Ishikawa (cell line): ENCODE results near the gene PTPRD.
A peak's percentile ranks its signal among the peaks of the same experiment; 100 is the strongest.

Experiments used
- CEBPB ChIP-seq: IDR thresholded peaks from 2 replicates; pipeline ENCODE4 v1.6.1; 2012
- CREB1 ChIP-seq: IDR thresholded peaks from 2 replicates; pipeline ENCODE4 v1.6.1; 2012; ENCODE audit warnings: low read depth
- EGR1 ChIP-seq: IDR thresholded peaks from 2 replicates; pipeline ENCODE4 v1.6.1; 2012
- EP300 ChIP-seq: IDR thresholded peaks from 2 replicates; pipeline ENCODE4 v1.6.1; 2012; ENCODE audit warnings: borderline replicate concordance
- FOXM1 ChIP-seq: IDR thresholded peaks from 2 replicates; pipeline ENCODE4 v1.6.1; 2012; ENCODE audit warnings: low read depth, borderline replicate concordance
- MAX ChIP-seq: IDR thresholded peaks from 2 replicates; pipeline ENCODE4 v1.6.1; 2012
- NFIC ChIP-seq: IDR thresholded peaks from 2 replicates; pipeline ENCODE4 v1.6.1; 2012
- RAD21 ChIP-seq: IDR thresholded peaks from 2 replicates; pipeline ENCODE4 v1.6.1; 2012; ENCODE audit warnings: low read depth
- REST ChIP-seq: IDR thresholded peaks from 2 replicates; pipeline ENCODE4 v1.6.1; 2012; ENCODE audit warnings: low read depth, mild to moderate bottlenecking
- TAF1 ChIP-seq: IDR thresholded peaks from 2 replicates; pipeline ENCODE4 v1.6.1; 2012; ENCODE audit warnings: low read depth, mild to moderate bottlenecking
- TCF12 ChIP-seq: IDR thresholded peaks from 2 replicates; pipeline ENCODE4 v1.6.1; 2012; ENCODE audit warnings: low read depth
- TEAD4 ChIP-seq: IDR thresholded peaks from 2 replicates; pipeline ENCODE4 v1.6.1; 2012
- USF1 ChIP-seq: IDR thresholded peaks from 2 replicates; pipeline ENCODE4 v1.6.1; 2012
- YY1 ChIP-seq: IDR thresholded peaks from 2 replicates; pipeline ENCODE4 v1.6.1; 2012; ENCODE audit warnings: low read depth
- ZBTB7A ChIP-seq: IDR thresholded peaks from 2 replicates; pipeline ENCODE4 v1.6.1; 2012; ENCODE audit warnings: low read depth

The PTPRD gene

GRCh38 chr9:8899511-8899910 lies 1713.3 kb downstream of the PTPRD start:
- no peak for TF ChIP-seq USF1
- TF ChIP-seq NFIC, result no peak
- TF ChIP-seq CREB1, result no peak
- TF ChIP-seq REST, result no peak
- TF ChIP-seq ZBTB7A, result no peak
- no peak for TF ChIP-seq MAX
- no peak for TF ChIP-seq TCF12
- TF ChIP-seq RAD21, result no peak
- no peak for TF ChIP-seq TAF1
- TF ChIP-seq EP300, result no peak
- TF ChIP-seq EGR1, result no peak
- TF ChIP-seq CEBPB, result no peak
- no peak for TF ChIP-seq FOXM1
- no peak for TF ChIP-seq TEAD4

- TF ChIP-seq RAD21, result peak; percentile 22; the same call in 1 of the 2 replicates
- TF ChIP-seq CREB1, result no peak
- TF ChIP-seq TEAD4, result no peak
Measured at GRCh38 chr9:8895861-8896224, 1717.0 kb downstream of the PTPRD start.

GRCh38 chr9:8895106-8895860 lies 1717.5 kb downstream of the PTPRD start:
- TF ChIP-seq EP300 (no peak), ZBTB7A (no peak), FOXM1 (no peak), CEBPB (no peak), TAF1 (no peak), USF1 (no peak), TEAD4 (no peak), REST (no peak)

GRCh38 chr9:8890695-8891094 lies 1722.1 kb downstream of the PTPRD start:
- no peak for TF ChIP-seq YY1
- TF ChIP-seq TCF12, result no peak
- TF ChIP-seq TEAD4, result no peak
- no peak for TF ChIP-seq RAD21
- TF ChIP-seq FOXM1, result no peak
- TF ChIP-seq CREB1, result no peak
- TF ChIP-seq EGR1, result no peak
- no peak for TF ChIP-seq EP300
- TF ChIP-seq REST, result no peak
- TF ChIP-seq ZBTB7A, result no peak
- TF ChIP-seq MAX, result no peak
- TF ChIP-seq NFIC, result no peak
- TF ChIP-seq USF1, result no peak
